Activated CD4-positive, alpha-beta T cell treated with anti-CD3 and anti-CD28 coated beads, Interleukin-2, amount 10 ng/mL, durations not matched to agents 7 days and 5 days (primary cell): ENCODE results near the gene RPS10. TPM values are rescaled to one million over a fixed set of nuclear protein-coding genes. Genes with fewer than 3 reads are reported as not detected.
"Not testable (repeated sequence)": the region's sequence is repeated elsewhere in the genome, so short reads cannot be mapped to it uniquely, and the experiment has no call there.

ENCODE experiments used
- CTCF ChIA-PET: fragments of 350-600 bp; sonication (Branson Sonifier 250); formaldehyde crosslinking; loops from one replicate; lab custom pipeline; 2021; ENCODE audit warnings: antibody characterized with exemption; lab: Charles Lee
- POLR2A ChIA-PET: fragments of 350-600 bp; sonication (Branson Sonifier 250); formaldehyde crosslinking; loops from one replicate; lab custom pipeline; 2021; ENCODE audit warnings: antibody characterized with exemption; lab: Charles Lee
- DNase-seq: peaks from one replicate; pipeline ENCODE4 v3.0.0-alpha.2; 2020
- H3K27ac Mint-ChIP-seq: one replicate; pipeline ENCODE4 v1.8.0; 2021; ENCODE audit warnings: mild to moderate bottlenecking, moderate library complexity, mixed read lengths
- H3K27me3 Mint-ChIP-seq: one replicate; pipeline ENCODE4 v1.8.0; 2021; ENCODE audit warnings: mixed read lengths
- H3K36me3 Mint-ChIP-seq: one replicate; pipeline ENCODE4 v1.8.0; 2021; ENCODE audit warnings: low read depth, mixed read lengths
- H3K4me1 Mint-ChIP-seq: one replicate; pipeline ENCODE4 v1.8.0; 2021; ENCODE audit warnings: mixed read lengths
- H3K4me3 Mint-ChIP-seq: one replicate; pipeline ENCODE4 v1.8.0; 2021; ENCODE audit warnings: mild to moderate bottlenecking, moderate library complexity, mixed read lengths
- H3K9me3 Mint-ChIP-seq: one replicate; pipeline ENCODE4 v1.8.0; 2021; ENCODE audit warnings: mixed read lengths
- total RNA-seq, 2 experiments: library from RNA; stranded (reverse); gene quantifications; one replicate each; pipeline ENCODE4 v1.2.3, GENCODE V29; 2021

The RPS10 gene
- total RNA-seq, 2 experiments from 2014 or later, result 1,606 to 1,644 TPM

- no peak for DNase-seq
- Mint-ChIP-seq H3K4me3 (no peak overlapping the region), H3K27me3 (no peaks in the 10 kb centered on the region), H3K36me3 (peaks cover 2% of the 10 kb centered on the region), H3K27ac (no peak overlapping the region), H3K4me1 (peaks cover 3% of the 10 kb centered on the region), H3K9me3 (no peaks in the 10 kb centered on the region)
- POLR2A ChIA-PET, result no interaction called here
- CTCF ChIA-PET, result no interaction called here
Measured at GRCh38 chr6:34374069-34374468, 51.8 kb downstream of the RPS10 start.

GRCh38 chr6:34373511-34373910 is 52.4 kb downstream of the RPS10 start:
- CTCF ChIA-PET, result no interaction called here
- no peak overlapping the region for H3K4me3 Mint-ChIP-seq
- POLR2A ChIA-PET, result no interaction called here
- H3K36me3 Mint-ChIP-seq, result peaks cover 2% of the 10 kb centered on the region
- H3K4me1 Mint-ChIP-seq, result peaks cover 3% of the 10 kb centered on the region
- H3K27ac Mint-ChIP-seq, result no peak overlapping the region
- no peak for DNase-seq
- H3K27me3 Mint-ChIP-seq, result no peaks in the 10 kb centered on the region
- no peaks in the 10 kb centered on the region for H3K9me3 Mint-ChIP-seq

GRCh38 chr6:34371865-34372264 is 54.0 kb downstream of the RPS10 start:
- H3K27me3 Mint-ChIP-seq, CTCF ChIA-PET, H3K9me3 Mint-ChIP-seq, H3K27ac Mint-ChIP-seq, POLR2A ChIA-PET, H3K36me3 Mint-ChIP-seq, H3K4me1 Mint-ChIP-seq, H3K4me3 Mint-ChIP-seq, DNase-seq: not testable (repeated sequence)

- peaks cover 2% of the 10 kb centered on the region for H3K36me3 Mint-ChIP-seq
- no peaks in the 10 kb centered on the region for H3K9me3 Mint-ChIP-seq
- peaks cover 3% of the 10 kb centered on the region for H3K4me1 Mint-ChIP-seq
- CTCF ChIA-PET, result no interaction called here
- no peak overlapping the region for H3K4me3 Mint-ChIP-seq
- no peak overlapping the region for H3K27ac Mint-ChIP-seq
- POLR2A ChIA-PET, result no interaction called here
- H3K27me3 Mint-ChIP-seq, result no peaks in the 10 kb centered on the region
- no peak for DNase-seq
Measured at GRCh38 chr6:34370361-34370760, 55.5 kb downstream of the RPS10 start.

- Mint-ChIP-seq H3K4me1 (peaks cover 3% of the 10 kb centered on the region), H3K36me3 (peaks cover 2% of the 10 kb centered on the region), H3K27me3 (no peaks in the 10 kb centered on the region), H3K27ac (no peak overlapping the region), H3K9me3 (no peaks in the 10 kb centered on the region), H3K4me3 (no peak overlapping the region)
- ChIA-PET CTCF (no interaction called here), POLR2A (no interaction called here)
- DNase-seq, result no peak
Measured at GRCh38 chr6:34369385-34369784, 56.5 kb downstream of the RPS10 start.

Other genes with a start within 250 kb of the RPS10 start
- gene HMGA1, start 189.2 kb downstream of the RPS10 start, total RNA-seq, result 100 to 1,000 TPM; 291 to 318 TPM
- gene SMIM29, start 177.1 kb downstream of the RPS10 start, total RNA-seq, result 10 to 100 TPM; 22.4 to 23.1 TPM
- gene NUDT3, start 33.4 kb downstream of the RPS10 start, total RNA-seq, result 10 to 100 TPM; 12.4 to 13.3 TPM
- gene PACSIN1, start 40.0 kb upstream of the RPS10 start, total RNA-seq, result 1 to 10 TPM; 1.6 to 1.7 TPM
- gene SPDEF, start 130.3 kb upstream of the RPS10 start, total RNA-seq, result not detected